ENCODE data around the gene CYTH1. TPM values are rescaled to one million over a fixed set of nuclear protein-coding genes. Genes with fewer than 3 reads are reported as not detected.

The CYTH1 gene
- total RNA-seq, 1 experiment from 2014 or later = 20.0 TPM

DNA sequence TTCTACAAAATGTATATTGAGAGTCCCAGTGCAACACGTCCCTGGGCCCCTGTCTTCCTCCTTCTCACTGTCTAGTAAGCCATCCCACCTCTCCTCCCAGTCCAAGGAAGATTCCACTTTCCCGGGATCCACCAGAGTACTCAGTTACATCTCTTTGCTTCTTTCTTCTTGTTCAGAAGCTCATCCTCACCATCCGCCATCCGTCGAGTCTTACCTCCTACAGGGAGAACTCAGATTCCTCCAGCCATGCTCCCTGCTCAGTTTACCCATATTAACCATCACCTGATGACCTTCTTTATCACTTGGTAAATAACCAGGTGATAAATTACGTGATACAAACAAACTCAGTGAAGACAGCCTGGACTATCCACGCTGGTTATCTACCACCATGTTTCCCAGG, 57.1 kb downstream of the CYTH1 start (continued):
- TF ChIP-seq, protein P1, sequence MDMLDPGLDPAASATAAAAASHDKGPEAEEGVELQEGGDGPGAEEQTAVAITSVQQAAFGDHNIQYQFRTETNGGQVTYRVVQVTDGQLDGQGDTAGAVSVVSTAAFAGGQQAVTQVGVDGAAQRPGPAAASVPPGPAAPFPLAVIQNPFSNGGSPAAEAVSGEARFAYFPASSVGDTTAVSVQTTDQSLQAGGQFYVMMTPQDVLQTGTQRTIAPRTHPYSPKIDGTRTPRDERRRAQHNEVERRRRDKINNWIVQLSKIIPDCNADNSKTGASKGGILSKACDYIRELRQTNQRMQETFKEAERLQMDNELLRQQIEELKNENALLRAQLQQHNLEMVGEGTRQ (CRISPR knock-in tag; IDR thresholded peaks at IDR 0.05) = no peak
- TF ChIP-seq, protein P2, sequence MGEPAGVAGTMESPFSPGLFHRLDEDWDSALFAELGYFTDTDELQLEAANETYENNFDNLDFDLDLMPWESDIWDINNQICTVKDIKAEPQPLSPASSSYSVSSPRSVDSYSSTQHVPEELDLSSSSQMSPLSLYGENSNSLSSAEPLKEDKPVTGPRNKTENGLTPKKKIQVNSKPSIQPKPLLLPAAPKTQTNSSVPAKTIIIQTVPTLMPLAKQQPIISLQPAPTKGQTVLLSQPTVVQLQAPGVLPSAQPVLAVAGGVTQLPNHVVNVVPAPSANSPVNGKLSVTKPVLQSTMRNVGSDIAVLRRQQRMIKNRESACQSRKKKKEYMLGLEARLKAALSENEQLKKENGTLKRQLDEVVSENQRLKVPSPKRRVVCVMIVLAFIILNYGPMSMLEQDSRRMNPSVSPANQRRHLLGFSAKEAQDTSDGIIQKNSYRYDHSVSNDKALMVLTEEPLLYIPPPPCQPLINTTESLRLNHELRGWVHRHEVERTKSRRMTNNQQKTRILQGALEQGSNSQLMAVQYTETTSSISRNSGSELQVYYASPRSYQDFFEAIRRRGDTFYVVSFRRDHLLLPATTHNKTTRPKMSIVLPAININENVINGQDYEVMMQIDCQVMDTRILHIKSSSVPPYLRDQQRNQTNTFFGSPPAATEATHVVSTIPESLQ (CRISPR knock-in tag; IDR thresholded peaks at IDR 0.05) = no peak
- TF ChIP-seq ZNF423 (CRISPR knock-in tag; IDR thresholded peaks at IDR 0.05) (no peak), SMAD4 (CRISPR knock-in tag; IDR thresholded peaks at IDR 0.05) (no peak), NR1H2 (CRISPR knock-in tag; IDR thresholded peaks at IDR 0.05) (no peak), ZNF219 (CRISPR knock-in tag; IDR thresholded peaks at IDR 0.05; ENCODE audit: borderline replicate concordance) (no peak), ZNF416 (CRISPR knock-in tag; IDR thresholded peaks at IDR 0.05) (no peak), SP1 (CRISPR knock-in tag; conservative IDR thresholded peaks at IDR 0.05) (no peak)
- TF ChIP-seq, protein P3, sequence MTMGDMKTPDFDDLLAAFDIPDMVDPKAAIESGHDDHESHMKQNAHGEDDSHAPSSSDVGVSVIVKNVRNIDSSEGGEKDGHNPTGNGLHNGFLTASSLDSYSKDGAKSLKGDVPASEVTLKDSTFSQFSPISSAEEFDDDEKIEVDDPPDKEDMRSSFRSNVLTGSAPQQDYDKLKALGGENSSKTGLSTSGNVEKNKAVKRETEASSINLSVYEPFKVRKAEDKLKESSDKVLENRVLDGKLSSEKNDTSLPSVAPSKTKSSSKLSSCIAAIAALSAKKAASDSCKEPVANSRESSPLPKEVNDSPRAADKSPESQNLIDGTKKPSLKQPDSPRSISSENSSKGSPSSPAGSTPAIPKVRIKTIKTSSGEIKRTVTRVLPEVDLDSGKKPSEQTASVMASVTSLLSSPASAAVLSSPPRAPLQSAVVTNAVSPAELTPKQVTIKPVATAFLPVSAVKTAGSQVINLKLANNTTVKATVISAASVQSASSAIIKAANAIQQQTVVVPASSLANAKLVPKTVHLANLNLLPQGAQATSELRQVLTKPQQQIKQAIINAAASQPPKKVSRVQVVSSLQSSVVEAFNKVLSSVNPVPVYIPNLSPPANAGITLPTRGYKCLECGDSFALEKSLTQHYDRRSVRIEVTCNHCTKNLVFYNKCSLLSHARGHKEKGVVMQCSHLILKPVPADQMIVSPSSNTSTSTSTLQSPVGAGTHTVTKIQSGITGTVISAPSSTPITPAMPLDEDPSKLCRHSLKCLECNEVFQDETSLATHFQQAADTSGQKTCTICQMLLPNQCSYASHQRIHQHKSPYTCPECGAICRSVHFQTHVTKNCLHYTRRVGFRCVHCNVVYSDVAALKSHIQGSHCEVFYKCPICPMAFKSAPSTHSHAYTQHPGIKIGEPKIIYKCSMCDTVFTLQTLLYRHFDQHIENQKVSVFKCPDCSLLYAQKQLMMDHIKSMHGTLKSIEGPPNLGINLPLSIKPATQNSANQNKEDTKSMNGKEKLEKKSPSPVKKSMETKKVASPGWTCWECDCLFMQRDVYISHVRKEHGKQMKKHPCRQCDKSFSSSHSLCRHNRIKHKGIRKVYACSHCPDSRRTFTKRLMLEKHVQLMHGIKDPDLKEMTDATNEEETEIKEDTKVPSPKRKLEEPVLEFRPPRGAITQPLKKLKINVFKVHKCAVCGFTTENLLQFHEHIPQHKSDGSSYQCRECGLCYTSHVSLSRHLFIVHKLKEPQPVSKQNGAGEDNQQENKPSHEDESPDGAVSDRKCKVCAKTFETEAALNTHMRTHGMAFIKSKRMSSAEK (CRISPR knock-in tag; IDR thresholded peaks at IDR 0.05; ENCODE audit: borderline replicate concordance) = no peak
- TF ChIP-seq, protein P4, sequence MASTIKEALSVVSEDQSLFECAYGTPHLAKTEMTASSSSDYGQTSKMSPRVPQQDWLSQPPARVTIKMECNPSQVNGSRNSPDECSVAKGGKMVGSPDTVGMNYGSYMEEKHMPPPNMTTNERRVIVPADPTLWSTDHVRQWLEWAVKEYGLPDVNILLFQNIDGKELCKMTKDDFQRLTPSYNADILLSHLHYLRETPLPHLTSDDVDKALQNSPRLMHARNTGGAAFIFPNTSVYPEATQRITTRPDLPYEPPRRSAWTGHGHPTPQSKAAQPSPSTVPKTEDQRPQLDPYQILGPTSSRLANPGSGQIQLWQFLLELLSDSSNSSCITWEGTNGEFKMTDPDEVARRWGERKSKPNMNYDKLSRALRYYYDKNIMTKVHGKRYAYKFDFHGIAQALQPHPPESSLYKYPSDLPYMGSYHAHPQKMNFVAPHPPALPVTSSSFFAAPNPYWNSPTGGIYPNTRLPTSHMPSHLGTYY (CRISPR knock-in tag; IDR thresholded peaks at IDR 0.05) = no peak
- TF ChIP-seq, protein P5, sequence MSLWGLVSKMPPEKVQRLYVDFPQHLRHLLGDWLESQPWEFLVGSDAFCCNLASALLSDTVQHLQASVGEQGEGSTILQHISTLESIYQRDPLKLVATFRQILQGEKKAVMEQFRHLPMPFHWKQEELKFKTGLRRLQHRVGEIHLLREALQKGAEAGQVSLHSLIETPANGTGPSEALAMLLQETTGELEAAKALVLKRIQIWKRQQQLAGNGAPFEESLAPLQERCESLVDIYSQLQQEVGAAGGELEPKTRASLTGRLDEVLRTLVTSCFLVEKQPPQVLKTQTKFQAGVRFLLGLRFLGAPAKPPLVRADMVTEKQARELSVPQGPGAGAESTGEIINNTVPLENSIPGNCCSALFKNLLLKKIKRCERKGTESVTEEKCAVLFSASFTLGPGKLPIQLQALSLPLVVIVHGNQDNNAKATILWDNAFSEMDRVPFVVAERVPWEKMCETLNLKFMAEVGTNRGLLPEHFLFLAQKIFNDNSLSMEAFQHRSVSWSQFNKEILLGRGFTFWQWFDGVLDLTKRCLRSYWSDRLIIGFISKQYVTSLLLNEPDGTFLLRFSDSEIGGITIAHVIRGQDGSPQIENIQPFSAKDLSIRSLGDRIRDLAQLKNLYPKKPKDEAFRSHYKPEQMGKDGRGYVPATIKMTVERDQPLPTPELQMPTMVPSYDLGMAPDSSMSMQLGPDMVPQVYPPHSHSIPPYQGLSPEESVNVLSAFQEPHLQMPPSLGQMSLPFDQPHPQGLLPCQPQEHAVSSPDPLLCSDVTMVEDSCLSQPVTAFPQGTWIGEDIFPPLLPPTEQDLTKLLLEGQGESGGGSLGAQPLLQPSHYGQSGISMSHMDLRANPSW (CRISPR knock-in tag; conservative IDR thresholded peaks at IDR 0.05; ENCODE audit: low read depth) = no peak
- TF ChIP-seq, protein P6, sequence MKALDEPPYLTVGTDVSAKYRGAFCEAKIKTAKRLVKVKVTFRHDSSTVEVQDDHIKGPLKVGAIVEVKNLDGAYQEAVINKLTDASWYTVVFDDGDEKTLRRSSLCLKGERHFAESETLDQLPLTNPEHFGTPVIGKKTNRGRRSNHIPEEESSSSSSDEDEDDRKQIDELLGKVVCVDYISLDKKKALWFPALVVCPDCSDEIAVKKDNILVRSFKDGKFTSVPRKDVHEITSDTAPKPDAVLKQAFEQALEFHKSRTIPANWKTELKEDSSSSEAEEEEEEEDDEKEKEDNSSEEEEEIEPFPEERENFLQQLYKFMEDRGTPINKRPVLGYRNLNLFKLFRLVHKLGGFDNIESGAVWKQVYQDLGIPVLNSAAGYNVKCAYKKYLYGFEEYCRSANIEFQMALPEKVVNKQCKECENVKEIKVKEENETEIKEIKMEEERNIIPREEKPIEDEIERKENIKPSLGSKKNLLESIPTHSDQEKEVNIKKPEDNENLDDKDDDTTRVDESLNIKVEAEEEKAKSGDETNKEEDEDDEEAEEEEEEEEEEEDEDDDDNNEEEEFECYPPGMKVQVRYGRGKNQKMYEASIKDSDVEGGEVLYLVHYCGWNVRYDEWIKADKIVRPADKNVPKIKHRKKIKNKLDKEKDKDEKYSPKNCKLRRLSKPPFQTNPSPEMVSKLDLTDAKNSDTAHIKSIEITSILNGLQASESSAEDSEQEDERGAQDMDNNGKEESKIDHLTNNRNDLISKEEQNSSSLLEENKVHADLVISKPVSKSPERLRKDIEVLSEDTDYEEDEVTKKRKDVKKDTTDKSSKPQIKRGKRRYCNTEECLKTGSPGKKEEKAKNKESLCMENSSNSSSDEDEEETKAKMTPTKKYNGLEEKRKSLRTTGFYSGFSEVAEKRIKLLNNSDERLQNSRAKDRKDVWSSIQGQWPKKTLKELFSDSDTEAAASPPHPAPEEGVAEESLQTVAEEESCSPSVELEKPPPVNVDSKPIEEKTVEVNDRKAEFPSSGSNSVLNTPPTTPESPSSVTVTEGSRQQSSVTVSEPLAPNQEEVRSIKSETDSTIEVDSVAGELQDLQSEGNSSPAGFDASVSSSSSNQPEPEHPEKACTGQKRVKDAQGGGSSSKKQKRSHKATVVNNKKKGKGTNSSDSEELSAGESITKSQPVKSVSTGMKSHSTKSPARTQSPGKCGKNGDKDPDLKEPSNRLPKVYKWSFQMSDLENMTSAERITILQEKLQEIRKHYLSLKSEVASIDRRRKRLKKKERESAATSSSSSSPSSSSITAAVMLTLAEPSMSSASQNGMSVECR (CRISPR knock-in tag; IDR thresholded peaks at IDR 0.05; ENCODE audit: borderline replicate concordance) = no peak

All from WTC11 (cell line).